Natural killer cell (primary cell): ENCODE measurements around the gene KRTAP4-3. TPM values are rescaled to one million over a fixed set of nuclear protein-coding genes. Genes with fewer than 3 reads are reported as not detected.

Experiments
- ATAC-seq, 3 donors: fragments of 150-1000 bp in 2 of 3; fragments of 200-7000 bp in 1 of 3; cut with Tn5 transposase; 1 replicate in 1 of 3; 2 replicates in 2 of 3; pipeline ENCODE4 v1.10.0; 2021; ENCODE audit warnings: mild to moderate bottlenecking in 2 of 3, moderate library complexity in 2 of 3
- DNase-seq, 2 donors: peaks; one replicate each; pipeline versions ENCODE4 v3.0.0 to v3.0.0-alpha.2; 2013 to 2021; ENCODE audit warnings: mixed read lengths in 1 of 2
- H3K27ac ChIP-seq: one replicate; pipeline ENCODE4 v1.5.1; 2013; ENCODE audit warnings: mild to moderate bottlenecking, low read length
- H3K27me3 ChIP-seq: one replicate; pipeline ENCODE4 v1.6.1; 2013; ENCODE audit warnings: low read length; ENCODE audit not compliant: control insufficient read depth, insufficient read depth
- H3K36me3 ChIP-seq: one replicate; pipeline ENCODE4 v1.6.1; 2013; ENCODE audit warnings: low read length; ENCODE audit not compliant: control insufficient read depth, insufficient read depth
- H3K4me1 ChIP-seq: one replicate; pipeline ENCODE4 v1.6.1; 2013; ENCODE audit warnings: low read length; ENCODE audit not compliant: control insufficient read depth, insufficient read depth
- H3K4me3 ChIP-seq: one replicate; pipeline ENCODE4 v1.5.1; 2013; ENCODE audit warnings: low read length
- H3K9me3 ChIP-seq: one replicate; pipeline ENCODE4 v1.6.1; 2013; ENCODE audit warnings: low read length; ENCODE audit not compliant: control insufficient read depth, insufficient read depth
- H3K27ac Mint-ChIP-seq, 2 donors: one replicate each; pipeline ENCODE4 v1.8.0; 2022; ENCODE audit warnings: mild to moderate bottlenecking in 2 of 2, mixed read lengths in 2 of 2, moderate library complexity in 1 of 2
- H3K27me3 Mint-ChIP-seq, 2 donors: one replicate each; pipeline ENCODE4 v1.8.0; 2022; ENCODE audit warnings: low read depth in 2 of 2, mixed read lengths in 2 of 2
- H3K36me3 Mint-ChIP-seq: one replicate; pipeline ENCODE4 v1.8.0; 2022; ENCODE audit warnings: mixed read lengths
- H3K4me1 Mint-ChIP-seq, 2 donors: one replicate each; pipeline ENCODE4 v1.8.0; 2022; ENCODE audit warnings: mixed read lengths in 2 of 2
- H3K4me3 Mint-ChIP-seq: one replicate; pipeline ENCODE4 v1.8.0; 2022; ENCODE audit warnings: mild to moderate bottlenecking, moderate library complexity, mixed read lengths
- H3K9me3 Mint-ChIP-seq, 2 donors: one replicate each; pipeline ENCODE4 v1.8.0; 2022; ENCODE audit warnings: mixed read lengths in 2 of 2
- WGBS: methylation state at CpG from one replicate; pipeline ENCODE4 v1.1.7; 2013; ENCODE audit warnings: missing lambda C conversion rate; ENCODE audit not compliant: insufficient coverage; 5-methylcytosine and 5-hydroxymethylcytosine counted together
- intact Hi-C: fragments of 100-400 bp; cut with micrococcal nuclease; formaldehyde crosslinking; loops from one replicate; pipeline ENCODE4 v1.14.2; 2022
- total RNA-seq, 4 donors: library from RNA; stranded (reverse); fragments of 120-200 nt in 1 of 4; gene quantifications; one replicate each; pipeline versions ENCODE4 v1.2.3 to v1.2.4, GENCODE V29; 2013 to 2022
- TF ChIP-seq, protein P1 (sequence below): fragments of 200-600 bp; IDR thresholded peaks from one replicate; pipeline ENCODE4 v1.8.0; 2022; ENCODE audit warnings: antibody characterized with exemption

The KRTAP4-3 gene
- total RNA-seq, 3 donors from 2014 or later (not counting 1 experiment from before 2014, with no cell fraction given) = not detected

GRCh38 chr17:41211845-41212466 lies 43.9 kb upstream of the KRTAP4-3 start:
- Mint-ChIP-seq H3K9me3 (no peaks in the 10 kb centered on the region), H3K27me3 (peaks cover 28 to 50% of the 10 kb centered on the region in 2 donors), H3K4me3 (no peak overlapping the region), H3K36me3 (peaks cover 5% of the 10 kb centered on the region), H3K27ac (no peak overlapping the region), H3K4me1 (no peaks in the 10 kb centered on the region)
- TF ChIP-seq, protein P1, sequence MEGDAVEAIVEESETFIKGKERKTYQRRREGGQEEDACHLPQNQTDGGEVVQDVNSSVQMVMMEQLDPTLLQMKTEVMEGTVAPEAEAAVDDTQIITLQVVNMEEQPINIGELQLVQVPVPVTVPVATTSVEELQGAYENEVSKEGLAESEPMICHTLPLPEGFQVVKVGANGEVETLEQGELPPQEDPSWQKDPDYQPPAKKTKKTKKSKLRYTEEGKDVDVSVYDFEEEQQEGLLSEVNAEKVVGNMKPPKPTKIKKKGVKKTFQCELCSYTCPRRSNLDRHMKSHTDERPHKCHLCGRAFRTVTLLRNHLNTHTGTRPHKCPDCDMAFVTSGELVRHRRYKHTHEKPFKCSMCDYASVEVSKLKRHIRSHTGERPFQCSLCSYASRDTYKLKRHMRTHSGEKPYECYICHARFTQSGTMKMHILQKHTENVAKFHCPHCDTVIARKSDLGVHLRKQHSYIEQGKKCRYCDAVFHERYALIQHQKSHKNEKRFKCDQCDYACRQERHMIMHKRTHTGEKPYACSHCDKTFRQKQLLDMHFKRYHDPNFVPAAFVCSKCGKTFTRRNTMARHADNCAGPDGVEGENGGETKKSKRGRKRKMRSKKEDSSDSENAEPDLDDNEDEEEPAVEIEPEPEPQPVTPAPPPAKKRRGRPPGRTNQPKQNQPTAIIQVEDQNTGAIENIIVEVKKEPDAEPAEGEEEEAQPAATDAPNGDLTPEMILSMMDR = no peak
- peak in 1 of 2 donors; percentile 14 for DNase-seq
- H3K27me3 ChIP-seq = peaks cover 6% of the 10 kb centered on the region
- H3K9me3 ChIP-seq = no peaks in the 10 kb centered on the region
- H3K4me1 ChIP-seq = no peaks in the 10 kb centered on the region
- no peak overlapping the region for H3K4me3 ChIP-seq
- H3K27ac ChIP-seq = no peak overlapping the region
- no peak for ATAC-seq
- no peaks in the 10 kb centered on the region for H3K36me3 ChIP-seq
- WGBS = 67% methylated on average over 1 of the region's 1 CpG
- intact Hi-C loops = no loop called here

- no peaks in the 10 kb centered on the region for H3K4me1 Mint-ChIP-seq
- no peaks in the 10 kb centered on the region for H3K9me3 ChIP-seq
- H3K4me1 ChIP-seq = no peaks in the 10 kb centered on the region
- H3K36me3 Mint-ChIP-seq = no peaks in the 10 kb centered on the region
- WGBS = 83% methylated on average over 4 of the region's 5 CpGs
- H3K9me3 Mint-ChIP-seq = no peaks in the 10 kb centered on the region
- no peak overlapping the region for H3K27ac ChIP-seq
- H3K27ac Mint-ChIP-seq = no peak overlapping the region
- H3K36me3 ChIP-seq = no peaks in the 10 kb centered on the region
- intact Hi-C loops = no loop called here
- no peak overlapping the region for H3K4me3 Mint-ChIP-seq
- DNase-seq (no peak), ATAC-seq (no peak)
- H3K27me3 Mint-ChIP-seq = peaks cover 11 to 27% of the 10 kb centered on the region in 2 donors
- H3K4me3 ChIP-seq = no peak overlapping the region
- TF ChIP-seq, protein P1 = no peak
- peaks cover 2% of the 10 kb centered on the region for H3K27me3 ChIP-seq
Measured at GRCh38 chr17:41199421-41200078, 31.5 kb upstream of the KRTAP4-3 start.

DNA sequence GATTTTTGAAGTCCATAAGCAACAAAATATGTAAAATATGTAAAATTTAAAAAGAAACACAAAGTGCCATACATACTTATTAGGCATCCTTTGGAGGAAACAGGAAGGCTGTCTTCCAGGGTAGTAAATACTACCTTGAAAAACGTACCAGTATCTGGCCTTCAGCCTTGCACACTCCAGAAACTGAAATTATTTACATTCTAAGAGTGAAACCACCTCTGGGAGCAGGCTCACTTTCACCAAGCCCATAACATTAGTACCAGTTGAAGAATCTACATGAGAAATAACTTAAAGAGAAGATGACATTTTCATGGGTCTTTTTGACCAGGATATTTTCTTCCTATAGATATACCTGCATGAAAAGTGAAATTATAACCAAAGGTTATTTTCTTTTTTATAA lies 28.0 kb upstream of the KRTAP4-3 start:
- DNase-seq = no peak
- Histone ChIP-seq H3K4me3 (no peak overlapping the region), H3K4me1 (no peaks in the 10 kb centered on the region), H3K36me3 (no peaks in the 10 kb centered on the region), H3K27ac (no peak overlapping the region), H3K9me3 (no peaks in the 10 kb centered on the region), H3K27me3 (peaks cover 2% of the 10 kb centered on the region)
- Mint-ChIP-seq H3K9me3 (no peaks in the 10 kb centered on the region), H3K4me3 (no peak overlapping the region), H3K27me3 (peaks cover 20 to 53% of the 10 kb centered on the region in 2 donors), H3K27ac (no peak overlapping the region), H3K36me3 (no peaks in the 10 kb centered on the region), H3K4me1 (no peaks in the 10 kb centered on the region)
- no peak for ATAC-seq
- intact Hi-C loops = no loop called here
- WGBS = 33% methylated on average over 1 of the region's 1 CpG
- TF ChIP-seq, protein P1 = no peak
